Omental fat pad (tissue), 4 donors: Measurements from ENCODE around the gene PLEKHH3. TPM values are rescaled to one million over a fixed set of nuclear protein-coding genes. Genes with fewer than 3 reads are reported as not detected.
"Not testable (repeated sequence)": the region's sequence is repeated elsewhere in the genome, so short reads cannot be mapped to it uniquely, and the experiment has no call there.

Source experiments
- ATAC-seq: fragments of 150-250 bp; one replicate; pipeline ENCODE4 v1.9.1; 2016; ENCODE audit warnings: mild to moderate bottlenecking, moderate library complexity; ENCODE audit not compliant: low FRiP score
- DNase-seq: peaks from one replicate; pipeline ENCODE4 v3.0.0-alpha.2; 2019; ENCODE audit warnings: low spot score
- CTCF ChIP-seq, 3 donors: fragments of 450-650 bp; IDR thresholded peaks; one replicate each; pipeline ENCODE4 v1.5.1; 2016 to 2017; ENCODE audit warnings: antibody characterized with exemption in 3 of 3, mild to moderate bottlenecking in 3 of 3, moderate library complexity in 2 of 3
- total RNA-seq, 4 donors: library from RNA; depleted of rRNA; stranded (reverse); fragments of >200 nt; gene quantifications; one replicate each; pipeline ENCODE4 v1.1.0, GENCODE V29; 2016

Gene PLEKHH3
- total RNA-seq, 4 donors from 2014 or later, result 3.8 to 29.6 (median 12.1) TPM

GRCh38 chr17:42669977-42670788 lies 6.6 kb downstream of the PLEKHH3 start:
- ATAC-seq, result no peak
- no peak for TF ChIP-seq CTCF (IDR thresholded peaks at IDR 0.05)
- no peak for DNase-seq

GRCh38 chr17:42669705-42669976 lies 7.2 kb downstream of the PLEKHH3 start:
- no peak for DNase-seq
- no peak for TF ChIP-seq CTCF (IDR thresholded peaks at IDR 0.05)
- no peak for ATAC-seq

GRCh38 chr17:42667088-42667951 lies 9.5 kb downstream of the PLEKHH3 start:
- ATAC-seq, result peak; percentile 93
- DNase-seq, result no peak
- TF ChIP-seq CTCF (IDR thresholded peaks at IDR 0.05), result no peak

GRCh38 chr17:42666126-42666525 lies 10.7 kb downstream of the PLEKHH3 start:
- DNase-seq, ATAC-seq: not testable (repeated sequence)

GRCh38 chr17:42665581-42666001 lies 11.2 kb downstream of the PLEKHH3 start:
- no peak for TF ChIP-seq CTCF (IDR thresholded peaks at IDR 0.05)
- no peak for ATAC-seq
- no peak for DNase-seq

GRCh38 chr17:42660692-42661345 lies 16.0 kb downstream of the PLEKHH3 start:
- no peak for TF ChIP-seq CTCF (IDR thresholded peaks at IDR 0.05)
- ATAC-seq, result no peak

GRCh38 chr17:42659932-42660274 lies 16.9 kb downstream of the PLEKHH3 start:
- peak; percentile 60 for ATAC-seq
- not testable (repeated sequence) for DNase-seq

More at GRCh38 chr17:42660692-42661345, 16.0 kb downstream of the PLEKHH3 start:
- no peak for DNase-seq
